NCI-H1417 (cell line): ENCODE measurements around the gene ALDH3A1.
A peak's percentile ranks its signal among the peaks of the same experiment; 100 is the strongest.

ENCODE experiments used
- DNase-seq, 3 experiments: peaks; one replicate each; lab custom pipeline; 2025; lab: John Stamatoyannopoulos, UW

The ALDH3A1 gene

DNA sequence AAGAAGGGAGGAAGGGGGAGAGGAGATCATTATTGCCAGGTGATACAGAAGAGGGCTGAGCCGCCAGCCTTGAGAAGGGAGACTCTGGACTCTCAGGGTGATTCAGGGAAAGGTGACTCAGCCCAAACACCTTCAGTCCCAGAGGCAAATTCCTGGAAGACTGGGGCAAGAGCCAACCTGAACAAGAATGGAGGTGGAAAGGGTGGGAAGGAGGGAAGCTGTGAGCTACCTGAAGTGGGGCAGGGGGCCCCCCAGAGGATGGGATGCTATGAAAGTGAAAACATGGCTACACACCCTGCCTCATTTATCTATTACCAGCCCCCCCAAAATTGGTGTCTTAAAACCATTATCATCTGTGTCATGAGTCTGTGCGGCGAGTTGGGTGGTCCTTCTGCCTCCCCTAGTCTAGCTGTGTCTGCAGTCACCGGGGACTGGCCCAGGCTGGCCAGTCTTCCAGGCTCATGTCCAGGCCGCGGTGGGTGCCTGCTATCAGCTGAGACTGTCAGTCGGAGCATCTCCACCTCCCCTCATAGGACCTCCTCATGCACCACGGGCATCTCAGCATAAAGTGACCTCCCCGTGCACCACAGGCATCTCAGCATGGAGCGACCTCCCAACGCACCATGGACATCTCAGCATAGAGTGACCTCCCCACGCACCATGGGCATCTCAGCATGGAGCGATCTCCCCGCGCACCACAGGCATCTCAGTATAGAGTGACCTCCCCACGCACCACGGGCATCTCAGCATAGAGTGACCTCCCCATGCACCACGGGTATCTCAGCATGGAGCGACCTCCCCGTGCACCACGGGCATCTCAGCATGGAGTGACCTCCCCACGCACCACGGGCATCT is 28.5 kb downstream of the ALDH3A1 start:
- no peak for DNase-seq

DNA sequence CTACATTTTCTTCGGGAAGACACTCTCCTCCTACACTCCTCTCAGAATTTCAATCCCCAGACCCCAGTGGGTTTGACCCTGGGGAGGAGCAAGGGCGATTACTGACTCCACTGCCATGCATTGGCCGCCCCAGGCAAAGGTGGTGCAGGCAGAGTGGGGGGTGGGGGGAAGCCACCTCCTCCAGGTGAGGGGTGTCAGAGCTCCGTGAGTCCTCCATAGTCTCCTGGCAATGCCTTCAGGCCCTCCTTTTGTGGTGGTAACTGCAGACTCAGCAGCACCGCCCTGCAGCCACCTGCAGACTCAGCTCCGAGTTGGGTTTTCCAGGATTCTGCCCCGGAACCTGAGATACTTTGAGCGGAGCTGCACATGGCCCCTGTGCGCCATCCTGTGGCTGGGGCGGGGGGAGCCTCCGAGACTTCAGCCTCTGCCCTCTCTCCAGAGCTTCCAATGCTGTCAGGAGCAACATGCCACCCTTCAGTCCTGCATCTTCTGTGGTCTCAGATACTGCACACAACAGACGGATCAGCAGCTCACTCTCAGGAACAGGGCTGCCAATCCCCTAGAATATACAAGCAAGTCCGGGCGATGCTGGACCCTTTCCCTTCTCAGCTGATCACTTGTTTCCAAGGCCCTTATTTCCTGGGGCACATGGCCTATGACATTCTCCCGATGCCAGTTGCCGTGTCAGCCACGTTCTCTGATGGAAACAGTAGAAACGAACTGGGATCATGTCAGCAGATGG is 29.3 kb downstream of the ALDH3A1 start:
- no peak for DNase-seq

DNA sequence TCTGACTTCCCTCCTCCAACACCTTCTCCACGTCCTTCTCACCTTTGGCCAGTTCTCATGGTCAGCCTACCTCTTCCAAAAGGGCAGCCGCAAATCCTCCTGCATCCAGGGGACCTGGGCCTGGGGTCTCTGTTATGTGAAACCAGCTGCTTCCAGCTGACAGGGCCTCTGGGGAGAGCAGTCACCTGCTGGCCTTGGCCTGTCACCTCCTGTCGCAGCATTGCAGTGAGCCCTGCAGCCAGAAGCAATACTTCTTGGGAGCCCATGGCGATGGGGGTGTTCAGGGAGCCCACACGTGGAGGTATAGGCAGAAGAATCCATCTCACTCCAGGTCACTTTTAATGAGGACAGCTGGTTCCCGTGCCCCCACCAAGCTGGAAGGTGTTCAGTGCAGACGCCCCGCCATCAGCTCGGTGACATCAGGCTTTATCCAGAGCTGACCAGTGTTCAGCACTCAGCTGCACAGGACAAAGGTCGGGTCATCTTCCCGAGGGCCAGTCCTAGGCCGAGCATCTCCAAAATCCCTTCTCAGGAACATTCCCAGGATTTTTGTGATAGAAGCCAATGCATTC is 30.0 kb downstream of the ALDH3A1 start:
- no peak for DNase-seq

DNA sequence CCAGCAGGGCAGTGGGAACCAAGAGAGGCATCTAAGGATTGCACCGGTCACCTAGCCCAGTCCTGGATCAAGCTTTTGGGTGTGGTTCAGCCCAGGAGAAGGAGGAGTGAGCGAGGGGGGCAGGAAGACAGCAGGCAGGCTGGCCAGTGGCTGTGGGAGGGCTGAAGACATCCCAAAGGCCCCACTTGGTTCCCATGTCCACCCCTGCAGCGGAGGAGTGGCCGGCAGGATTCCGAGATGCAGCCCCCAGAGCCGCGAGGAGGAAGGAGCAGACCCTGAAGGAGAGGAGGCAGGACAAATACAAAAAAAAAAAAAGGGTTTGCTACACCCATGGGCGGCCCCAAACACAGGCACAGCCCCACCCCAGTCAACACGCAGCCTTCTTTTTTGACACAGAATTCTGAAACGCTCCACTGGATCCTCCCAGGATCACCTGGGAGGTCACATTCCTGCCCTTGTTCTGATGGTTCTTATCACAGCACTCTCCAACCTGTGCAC is 30.6 kb downstream of the ALDH3A1 start:
- DNase-seq, result no peak

DNA sequence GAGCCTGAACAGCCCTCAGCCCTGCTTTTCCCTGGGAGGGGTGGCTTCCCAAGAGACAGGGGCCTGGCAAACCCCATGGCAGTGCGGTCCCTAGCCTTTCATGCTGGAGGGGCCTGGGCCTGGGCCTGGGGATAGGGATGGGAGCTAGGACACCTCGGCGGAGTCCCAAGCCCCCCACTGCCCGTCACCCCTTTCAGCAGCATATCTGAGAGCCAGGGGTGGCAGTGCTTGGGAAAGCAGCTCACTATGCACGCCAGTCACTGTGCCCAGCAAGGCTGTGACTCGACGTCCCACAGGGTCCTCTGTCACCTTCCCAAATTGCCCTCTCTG is 31.1 kb downstream of the ALDH3A1 start:
- no peak for DNase-seq

DNA sequence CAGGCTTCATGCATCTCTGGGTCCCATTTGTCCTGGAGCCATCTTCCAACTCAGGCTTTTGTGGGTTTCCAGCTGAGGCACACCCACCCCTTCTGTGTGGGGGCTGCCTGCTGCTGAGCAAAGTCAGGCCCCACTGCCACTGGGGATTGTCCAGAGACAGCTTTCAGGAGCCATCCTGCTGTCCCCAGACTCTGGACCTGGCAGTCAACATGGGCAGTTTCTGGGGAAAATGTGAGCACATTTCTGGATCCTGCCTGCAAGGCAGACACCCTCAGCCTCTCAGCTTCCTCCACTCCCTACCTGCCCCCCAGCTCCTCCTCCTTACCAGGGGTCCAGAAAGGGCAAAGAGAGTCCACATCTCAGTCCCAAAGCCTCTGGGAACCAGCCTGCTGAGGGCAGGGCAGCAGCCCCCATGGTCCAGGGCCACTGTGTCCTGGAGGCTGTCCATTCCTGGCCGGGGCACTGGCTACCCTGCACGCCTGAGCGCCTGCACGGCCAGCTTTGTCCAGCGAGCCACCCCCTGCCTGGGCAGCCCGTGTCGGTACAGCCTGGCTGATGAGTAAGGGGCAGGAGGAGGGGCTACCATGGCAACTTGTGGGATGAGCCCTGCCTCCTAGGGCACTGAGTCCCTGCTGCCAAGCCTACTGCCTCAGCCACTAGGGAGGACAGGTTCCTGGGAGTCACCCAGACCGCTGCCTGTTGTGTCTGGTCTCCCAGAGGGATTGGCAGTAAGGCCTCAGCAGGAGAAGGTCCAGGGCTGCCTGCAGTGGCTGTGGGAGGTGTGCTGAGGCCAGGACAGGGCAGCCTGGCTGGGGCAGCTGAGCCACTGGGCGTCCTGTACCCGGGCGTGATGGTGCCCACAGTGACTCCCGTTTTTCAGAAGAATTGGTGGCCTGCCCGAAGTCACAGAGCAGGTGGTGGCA is 31.7 kb downstream of the ALDH3A1 start, which contains the start of gene SLC47A2:
Gene SLC47A2 (minus strand): TSS at position 477 of the 923 bp plus-strand sequence. CDS start 29 bp downstream, at position 448.
- peak in 1 of 3 experiments; percentile 5 for DNase-seq

DNA sequence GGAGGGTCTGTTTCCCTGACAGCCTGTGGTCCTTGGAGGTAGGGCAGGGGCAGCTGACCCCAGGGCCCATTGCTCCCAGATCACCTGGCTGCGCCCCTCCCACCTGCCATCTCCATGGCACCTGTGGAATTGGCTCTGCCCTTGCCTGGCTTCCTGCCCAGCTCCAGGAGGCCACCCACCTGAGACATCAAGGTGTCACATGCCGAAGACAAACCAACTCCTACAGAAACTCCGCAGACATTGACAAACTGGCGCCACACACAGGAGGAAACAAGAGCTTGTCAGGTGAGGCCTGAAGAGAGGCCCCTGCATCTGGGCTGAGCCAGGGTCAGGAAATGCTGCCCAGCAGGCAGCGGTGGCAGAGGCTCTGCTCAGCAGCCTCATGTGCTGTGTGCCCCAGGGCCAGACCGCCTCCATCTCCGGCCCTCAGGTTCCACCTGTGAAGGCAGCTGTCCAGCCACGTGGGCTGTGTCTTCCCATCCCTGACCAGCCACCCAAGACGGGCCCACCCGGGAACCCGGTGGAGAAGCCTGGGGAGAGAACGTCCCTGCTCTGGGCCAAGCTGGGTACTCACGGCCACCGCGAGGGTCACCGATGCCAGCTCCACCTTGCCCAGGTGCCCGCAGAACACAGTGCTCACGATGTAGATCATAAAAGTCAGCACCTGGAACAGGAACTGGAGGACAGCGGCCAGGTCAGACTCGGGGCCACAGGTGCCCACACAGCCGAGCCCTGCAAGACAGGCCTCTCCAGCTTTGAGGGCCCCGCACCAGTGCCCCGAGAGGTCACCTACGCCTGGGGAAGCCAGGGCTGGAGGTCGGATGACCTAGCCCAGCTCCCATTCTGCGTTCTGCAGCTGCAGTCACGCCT is 33.3 kb downstream of the ALDH3A1 start:
- peak in 2 of 3 experiments; percentile 3 to 37 for DNase-seq

DNA sequence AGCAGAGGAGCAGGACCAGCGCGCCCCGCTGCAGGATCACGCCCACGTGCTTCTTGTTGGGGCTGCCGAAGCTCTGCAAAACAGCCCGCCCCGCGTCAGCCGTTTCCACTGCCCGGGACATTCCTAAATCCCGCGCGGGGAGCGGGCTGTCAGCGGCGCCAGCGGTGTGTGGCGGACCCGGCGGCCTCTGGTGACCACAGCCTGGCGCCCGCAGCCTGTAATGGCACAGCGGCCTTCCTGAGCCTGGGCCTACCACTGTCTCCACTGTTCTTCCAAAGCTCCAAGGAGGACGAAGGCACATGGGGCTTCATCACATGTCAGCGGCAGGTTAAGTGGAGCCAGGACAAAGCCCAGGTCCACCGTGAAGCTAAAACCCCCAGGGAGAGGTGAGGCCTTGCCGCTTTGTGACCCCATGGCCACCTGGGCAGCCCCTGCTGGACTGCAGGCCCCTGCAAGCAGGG is 34.2 kb downstream of the ALDH3A1 start:
- no peak for DNase-seq

DNA sequence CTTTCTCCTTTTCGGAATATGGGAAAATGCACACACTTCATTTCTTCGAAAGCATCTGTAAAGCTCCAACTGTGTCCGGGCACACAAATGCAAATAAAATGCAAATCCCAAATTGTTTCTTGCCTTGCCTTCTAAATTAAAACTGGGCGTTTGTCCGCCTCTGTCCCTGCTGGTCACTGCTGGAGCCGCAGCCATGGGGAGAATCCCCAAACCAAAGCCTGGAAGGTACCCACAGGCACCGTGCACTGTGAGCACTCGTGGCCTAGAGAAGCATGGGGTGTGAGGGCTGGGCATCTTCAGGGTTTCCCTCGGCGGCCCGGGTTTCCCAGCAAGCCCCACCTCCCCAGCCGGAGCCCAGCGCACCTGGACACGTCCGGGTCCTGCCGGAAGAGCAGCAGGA is 34.6 kb downstream of the ALDH3A1 start:
- DNase-seq, result no peak

DNA sequence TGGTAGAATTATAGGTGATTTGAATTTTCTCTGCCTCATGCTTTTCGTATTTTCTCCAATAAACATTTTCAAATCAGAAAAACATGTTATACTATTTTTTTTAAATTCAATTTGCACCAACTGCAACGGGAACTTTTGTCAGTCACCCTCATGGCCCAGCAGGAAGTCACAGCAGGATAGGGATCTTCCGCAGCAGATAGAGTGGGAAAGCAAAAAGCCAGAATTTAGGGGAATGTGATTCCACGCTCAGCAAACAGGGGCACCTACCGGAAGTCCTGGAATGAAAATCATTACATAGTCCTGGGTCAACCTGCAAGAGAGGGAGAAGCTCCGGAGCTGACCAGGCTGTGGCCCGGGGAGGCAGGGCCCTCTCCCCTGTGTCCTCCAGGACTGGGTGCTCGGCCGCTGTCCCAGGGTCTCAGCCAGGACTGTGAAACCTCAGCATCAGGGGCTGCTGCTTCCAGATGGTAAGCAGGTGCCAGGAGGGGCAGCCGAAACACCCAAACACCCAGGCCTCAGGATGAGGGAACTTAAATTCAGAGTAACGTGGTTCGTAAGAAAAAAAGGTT is 35.6 kb downstream of the ALDH3A1 start:
- DNase-seq, result no peak

DNA sequence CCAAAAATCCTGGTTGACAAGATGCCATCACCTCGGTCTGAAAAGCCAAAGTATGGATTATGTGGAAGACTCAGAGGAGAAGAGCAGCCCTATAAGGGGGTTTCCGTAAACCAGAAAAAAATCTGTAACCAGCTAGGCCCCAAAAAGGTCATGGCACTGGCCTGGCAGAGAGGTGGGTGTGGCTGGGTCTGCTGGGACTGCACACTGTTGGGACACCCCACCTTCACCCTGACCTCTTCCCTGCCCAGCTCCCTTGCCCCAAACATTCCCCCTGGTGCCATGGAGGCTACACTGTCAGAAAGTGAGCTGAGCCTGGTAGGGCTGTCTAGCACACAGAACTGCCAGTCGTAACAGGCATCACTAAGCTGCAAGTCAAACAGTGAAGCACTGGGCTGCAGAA is 38.3 kb downstream of the ALDH3A1 start:
- no peak for DNase-seq

DNA sequence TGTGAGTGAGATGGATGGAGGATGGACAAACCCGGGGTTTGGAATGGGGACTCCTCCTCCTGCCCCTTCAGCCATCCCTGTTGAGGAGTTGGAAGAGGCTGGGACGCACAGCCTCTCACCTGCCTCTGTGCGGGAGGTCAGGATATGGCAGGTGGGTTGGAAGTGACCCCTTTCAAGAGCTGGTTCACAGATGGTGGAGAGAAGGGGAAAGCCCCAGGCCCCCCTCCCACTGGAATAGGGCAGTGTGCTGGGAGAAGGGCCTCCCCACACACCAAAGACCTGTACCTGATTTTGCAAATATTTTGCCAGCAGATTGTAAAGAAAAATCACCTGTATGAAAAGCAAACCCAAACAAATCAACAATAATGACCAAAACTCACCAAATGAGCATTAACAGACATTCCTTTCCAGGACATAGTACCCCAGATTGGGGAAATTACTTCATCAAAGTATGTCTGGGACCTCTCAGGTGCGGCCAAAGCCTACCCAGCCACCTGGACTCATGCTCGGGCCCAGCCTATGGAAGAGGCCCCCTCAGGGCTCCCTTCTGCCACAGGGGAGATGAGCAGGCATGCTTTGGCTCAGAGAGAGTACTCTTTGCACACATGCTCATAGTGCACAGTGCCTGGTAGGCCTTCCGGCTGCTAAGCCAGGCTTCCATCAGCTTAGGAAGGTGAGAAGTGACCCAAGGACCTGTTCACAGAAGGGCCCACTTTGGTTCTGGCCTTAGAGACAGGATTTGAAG is 39.5 kb downstream of the ALDH3A1 start:
- no peak for DNase-seq

DNA sequence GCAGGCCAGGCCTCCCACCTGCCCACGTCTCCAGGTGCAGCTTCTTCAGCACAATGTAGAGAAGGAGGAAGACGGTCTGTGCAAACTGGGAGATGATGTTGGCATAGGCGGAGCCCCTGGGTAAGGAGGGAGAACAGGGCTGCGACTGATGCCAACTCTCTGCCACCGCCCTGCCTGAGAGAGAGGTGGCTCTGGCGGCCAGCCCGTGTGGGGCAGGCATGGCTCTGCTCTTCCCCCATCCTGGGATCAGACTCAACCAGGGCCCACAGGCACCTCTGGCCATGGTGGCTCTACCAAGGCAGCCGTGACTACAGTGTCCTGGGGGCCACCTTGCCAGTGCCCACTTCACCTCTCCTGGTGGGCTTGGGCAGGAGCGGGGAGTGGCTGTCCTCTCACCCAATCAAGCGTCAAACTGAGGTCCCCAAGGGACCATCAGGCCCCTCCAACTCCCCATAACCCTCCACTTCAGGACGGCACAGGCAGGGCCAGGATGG is 40.3 kb downstream of the ALDH3A1 start:
- no peak for DNase-seq

DNA sequence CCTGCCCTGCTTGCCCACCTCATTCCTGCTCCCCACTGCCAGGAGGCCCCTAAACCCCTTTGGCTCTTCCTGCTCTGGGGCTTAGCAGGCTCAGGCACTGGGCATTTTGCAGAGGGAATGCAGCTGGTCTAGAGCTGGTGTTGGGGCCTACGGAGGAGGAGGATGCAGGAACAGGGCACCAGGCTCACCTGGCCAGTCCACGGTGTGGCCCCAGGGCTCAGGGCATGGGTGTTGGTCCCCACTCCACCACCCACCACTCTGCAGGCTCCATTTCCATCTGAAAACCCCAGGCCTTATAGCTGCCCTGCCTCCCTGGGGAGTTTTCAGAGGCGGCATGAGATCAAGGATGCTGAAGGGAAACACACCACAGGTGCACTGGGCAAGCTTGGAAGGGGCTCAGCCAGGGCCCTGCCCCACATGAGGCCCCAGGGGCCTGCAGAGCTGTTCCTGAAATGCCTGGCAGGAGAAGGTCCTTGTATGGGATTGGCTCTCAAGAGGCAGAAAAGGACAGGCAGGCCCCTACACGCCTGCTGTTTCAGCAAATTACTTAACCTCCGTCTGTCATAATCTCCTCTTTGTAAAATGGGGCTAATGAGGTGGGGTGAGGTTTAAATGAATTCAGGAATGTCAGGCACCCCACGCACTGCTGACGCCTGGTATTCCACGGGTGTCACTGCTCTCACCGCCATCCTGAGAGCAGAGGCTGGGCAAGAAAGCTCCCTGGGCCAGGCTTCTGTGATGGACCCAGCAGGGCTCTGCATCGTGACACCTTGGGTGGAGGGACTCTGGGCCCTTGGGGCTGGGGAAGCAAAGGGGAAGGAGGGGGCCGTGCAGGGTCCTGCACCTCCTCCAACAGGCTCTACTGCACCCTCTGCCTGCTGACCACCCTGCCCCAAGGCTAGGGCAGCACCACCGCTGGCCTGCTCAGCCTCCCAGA is 41.0 kb downstream of the ALDH3A1 start:
- DNase-seq, result peak; percentile 37 to 71 (median 54)

DNA sequence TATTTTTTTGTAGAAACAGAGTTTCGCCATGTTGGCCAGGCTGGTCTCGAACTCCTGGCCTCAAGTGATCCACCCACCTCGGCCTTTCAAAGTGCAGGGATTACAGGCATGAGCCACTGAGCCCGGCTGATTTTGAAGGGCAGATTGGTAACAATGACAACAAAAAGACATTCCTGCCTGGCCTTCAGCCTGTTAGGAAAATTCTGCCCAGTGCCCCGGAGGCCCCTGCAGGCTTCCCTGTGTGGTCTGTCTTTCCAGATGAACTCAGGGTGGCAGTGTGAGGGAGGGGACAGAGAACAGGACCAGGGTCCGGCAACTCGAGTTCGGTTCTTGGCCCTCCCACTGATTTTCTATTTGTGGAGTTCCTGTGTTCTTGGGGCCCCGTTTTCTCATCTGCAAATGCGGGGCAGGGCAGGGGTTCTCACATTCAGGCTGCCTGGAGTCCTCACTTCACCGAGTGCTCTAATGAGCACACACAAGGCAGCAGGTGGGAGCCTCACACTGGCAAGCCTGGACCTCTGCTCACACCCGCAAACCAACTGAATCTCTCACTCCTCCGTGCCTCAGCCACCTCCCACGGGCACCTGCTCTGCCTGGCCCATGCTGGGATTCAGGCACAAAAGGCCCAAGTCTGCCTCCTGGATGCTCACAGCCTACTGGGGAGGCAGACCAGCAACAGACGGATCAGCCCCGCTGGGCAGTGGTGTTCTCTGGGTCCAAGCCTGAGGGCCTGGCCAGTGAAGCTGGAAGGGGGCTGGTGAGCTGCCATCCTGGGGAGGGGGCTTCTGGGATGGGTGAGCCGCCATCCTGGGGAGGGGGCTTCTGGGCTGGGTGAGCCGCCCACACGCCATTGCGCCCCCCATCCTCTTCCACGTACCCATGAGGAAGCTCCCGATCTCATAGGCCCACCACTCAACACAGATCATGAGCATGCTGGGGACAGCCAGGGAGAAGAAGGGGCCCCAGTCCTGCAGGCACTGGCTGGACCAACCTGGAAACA is 42.0 kb downstream of the ALDH3A1 start:
- peak in 1 of 3 experiments; percentile 2 for DNase-seq

DNA sequence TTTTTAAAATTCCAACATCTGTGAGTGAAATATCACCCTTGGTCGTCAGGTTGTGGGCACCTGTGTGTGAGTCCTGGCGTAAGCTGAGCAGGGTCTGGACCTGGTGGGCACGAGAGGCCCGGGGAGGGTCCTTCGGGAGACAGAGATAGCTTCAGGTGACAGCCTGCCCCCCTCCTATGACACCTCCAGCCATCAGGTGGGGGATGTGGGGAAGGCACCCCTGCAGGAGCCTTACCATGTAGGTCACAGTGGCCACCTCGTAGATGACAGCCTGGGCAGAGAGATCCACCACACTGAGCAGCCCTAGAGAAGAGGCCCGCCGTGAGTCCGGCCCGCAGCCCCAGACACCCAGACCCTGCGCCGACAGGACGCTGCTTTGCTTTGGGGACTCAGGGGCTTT is 42.9 kb downstream of the ALDH3A1 start:
- no peak for DNase-seq
